Measurements from ENCODE around the gene BMP3. TPM values are rescaled to one million over a fixed set of nuclear protein-coding genes. Genes with fewer than 3 reads are reported as not detected.

The BMP3 gene
- total RNA-seq, 3 donors from 2014 or later (not counting 1 experiment from before 2014, with no cell fraction given), result not detected

GRCh38 chr4:81061344-81061730, 30.8 kb downstream of the BMP3 start:
- intact Hi-C loops (cut with micrococcal nuclease), result no loop called here

GRCh38 chr4:81062001-81062400, 31.5 kb downstream of the BMP3 start:
- Mint-ChIP-seq H3K36me3 (no peaks in the 10 kb centered on the region), H3K4me1 (no peaks in the 10 kb centered on the region), H3K27me3 (ENCODE audit: low read depth in 2 of 2) (peaks cover 3 to 19% of the 10 kb centered on the region in 2 donors), H3K4me3 (no peak overlapping the region), H3K27ac (no peak overlapping the region), H3K9me3 (no peaks in the 10 kb centered on the region)
- no peak for ATAC-seq
- Histone ChIP-seq H3K27me3 (ENCODE audit: control insufficient read depth, insufficient read depth, low read length) (peaks cover 2% of the 10 kb centered on the region), H3K4me1 (ENCODE audit: control insufficient read depth, insufficient read depth, low read length) (no peaks in the 10 kb centered on the region), H3K36me3 (ENCODE audit: control insufficient read depth, insufficient read depth, low read length) (no peaks in the 10 kb centered on the region), H3K27ac (ENCODE audit: low read length) (no peak overlapping the region), H3K4me3 (ENCODE audit: low read length) (no peak overlapping the region), H3K9me3 (ENCODE audit: control insufficient read depth, insufficient read depth, low read length) (no peaks in the 10 kb centered on the region)
- TF ChIP-seq, protein P1, sequence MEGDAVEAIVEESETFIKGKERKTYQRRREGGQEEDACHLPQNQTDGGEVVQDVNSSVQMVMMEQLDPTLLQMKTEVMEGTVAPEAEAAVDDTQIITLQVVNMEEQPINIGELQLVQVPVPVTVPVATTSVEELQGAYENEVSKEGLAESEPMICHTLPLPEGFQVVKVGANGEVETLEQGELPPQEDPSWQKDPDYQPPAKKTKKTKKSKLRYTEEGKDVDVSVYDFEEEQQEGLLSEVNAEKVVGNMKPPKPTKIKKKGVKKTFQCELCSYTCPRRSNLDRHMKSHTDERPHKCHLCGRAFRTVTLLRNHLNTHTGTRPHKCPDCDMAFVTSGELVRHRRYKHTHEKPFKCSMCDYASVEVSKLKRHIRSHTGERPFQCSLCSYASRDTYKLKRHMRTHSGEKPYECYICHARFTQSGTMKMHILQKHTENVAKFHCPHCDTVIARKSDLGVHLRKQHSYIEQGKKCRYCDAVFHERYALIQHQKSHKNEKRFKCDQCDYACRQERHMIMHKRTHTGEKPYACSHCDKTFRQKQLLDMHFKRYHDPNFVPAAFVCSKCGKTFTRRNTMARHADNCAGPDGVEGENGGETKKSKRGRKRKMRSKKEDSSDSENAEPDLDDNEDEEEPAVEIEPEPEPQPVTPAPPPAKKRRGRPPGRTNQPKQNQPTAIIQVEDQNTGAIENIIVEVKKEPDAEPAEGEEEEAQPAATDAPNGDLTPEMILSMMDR (IDR thresholded peaks at IDR 0.05), result no peak
- intact Hi-C loops (cut with micrococcal nuclease), result no loop called here
- DNase-seq, result no peak
- WGBS (ENCODE audit: insufficient coverage), result no CpG with 5 or more reads among the region's 1 CpG

More at GRCh38 chr4:81061344-81061730, 30.8 kb downstream of the BMP3 start:
- Mint-ChIP-seq H3K4me3 (no peak overlapping the region), H3K27ac (no peak overlapping the region), H3K36me3 (no peaks in the 10 kb centered on the region), H3K9me3 (no peaks in the 10 kb centered on the region), H3K4me1 (no peaks in the 10 kb centered on the region), H3K27me3 (ENCODE audit: low read depth in 2 of 2) (peaks cover 3 to 19% of the 10 kb centered on the region in 2 donors)
- ATAC-seq (no peak), DNase-seq (no peak)
- H3K9me3 ChIP-seq (ENCODE audit: control insufficient read depth, insufficient read depth, low read length), result no peaks in the 10 kb centered on the region
- H3K27ac ChIP-seq (ENCODE audit: low read length), result no peak overlapping the region
- peaks cover 2% of the 10 kb centered on the region for H3K27me3 ChIP-seq (ENCODE audit: control insufficient read depth, insufficient read depth, low read length)
- TF ChIP-seq, protein P1 (IDR thresholded peaks at IDR 0.05), result no peak
- H3K4me3 ChIP-seq (ENCODE audit: low read length), result no peak overlapping the region
- H3K4me1 ChIP-seq (ENCODE audit: control insufficient read depth, insufficient read depth, low read length), result no peaks in the 10 kb centered on the region
- no peaks in the 10 kb centered on the region for H3K36me3 ChIP-seq (ENCODE audit: control insufficient read depth, insufficient read depth, low read length)

DNA sequence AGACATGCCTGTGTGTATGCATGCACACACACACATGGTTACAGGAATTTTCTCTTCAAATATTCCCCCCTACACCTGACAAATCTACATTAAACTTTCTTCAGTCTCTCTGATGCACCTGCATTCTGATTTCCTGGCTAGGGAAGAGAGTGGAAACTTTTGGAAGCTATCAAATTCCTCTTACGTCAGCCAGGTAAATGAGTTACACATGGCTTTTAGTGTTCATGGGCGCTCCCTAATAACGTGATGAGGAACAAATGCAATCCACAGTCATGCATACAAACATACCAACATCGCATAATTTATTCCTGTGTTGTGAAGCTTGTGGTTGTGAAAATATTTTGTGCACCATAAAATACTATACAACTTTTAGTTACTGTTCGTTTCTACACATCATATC, 34.9 kb downstream of the BMP3 start:
- ATAC-seq, result no peak
- no peaks in the 10 kb centered on the region for H3K4me1 ChIP-seq (ENCODE audit: control insufficient read depth, insufficient read depth, low read length)
- H3K27ac Mint-ChIP-seq, result no peak overlapping the region

More for the DNA sequence above, 34.9 kb downstream of the BMP3 start:
- DNase-seq, result no peak
- Histone ChIP-seq H3K36me3 (ENCODE audit: control insufficient read depth, insufficient read depth, low read length) (no peaks in the 10 kb centered on the region), H3K27ac (ENCODE audit: low read length) (no peak overlapping the region), H3K4me3 (ENCODE audit: low read length) (no peak overlapping the region), H3K27me3 (ENCODE audit: control insufficient read depth, insufficient read depth, low read length) (peaks cover 2% of the 10 kb centered on the region), H3K9me3 (ENCODE audit: control insufficient read depth, insufficient read depth, low read length) (no peaks in the 10 kb centered on the region)
- intact Hi-C loops (cut with micrococcal nuclease), result no loop called here
- Mint-ChIP-seq H3K27me3 (ENCODE audit: low read depth in 2 of 2) (peaks cover 3 to 14% of the 10 kb centered on the region in 2 donors), H3K36me3 (no peaks in the 10 kb centered on the region), H3K4me3 (no peak overlapping the region), H3K4me1 (no peaks in the 10 kb centered on the region), H3K9me3 (no peaks in the 10 kb centered on the region)
- 50% methylated on average over 1 of the region's 5 CpGs for WGBS (ENCODE audit: insufficient coverage)
- TF ChIP-seq, protein P1 (IDR thresholded peaks at IDR 0.05), result no peak

Data from natural killer cell (primary cell).